Prostate gland (tissue), 2 donors: ENCODE data around the gene LYPD6.

ENCODE experiments used
- CTCF ChIP-seq, 4 experiments: fragments of 200-600 bp in 2 of 4; fragments of 450-650 bp in 2 of 4; sonication (generic) in 2 of 4; IDR thresholded peaks; 1 replicate in 3 of 4; 2 replicates in 1 of 4; pipeline ENCODE4 v1.5.1; 2016 to 2019; ENCODE audit warnings: antibody characterized with exemption in 4 of 4, mild to moderate bottlenecking in 2 of 4, moderate library complexity in 2 of 4
- POLR2A ChIP-seq: fragments of 450-650 bp; IDR thresholded peaks from one replicate; pipeline ENCODE4 v1.6.1; 2016; ENCODE audit warnings: antibody characterized with exemption, mild to moderate bottlenecking
- POLR2AphosphoS5 ChIP-seq: sonication (generic); formaldehyde crosslinking; IDR thresholded peaks from one replicate; pipeline ENCODE4 v1.6.1; 2017; ENCODE audit warnings: antibody characterized with exemption

GRCh38 chr2:149422337-149422990, 92.1 kb downstream of the LYPD6 start:
- no peak for TF ChIP-seq CTCF (IDR thresholded peaks at IDR 0.05)
- TF ChIP-seq POLR2A: no peak
- no peak for TF ChIP-seq POLR2AphosphoS5
